IMR-90 (cell line): ENCODE data around the gene PEAK1. TPM values are rescaled to one million over a fixed set of nuclear protein-coding genes. Genes with fewer than 3 reads are reported as not detected.

Experiments used
- ATAC-seq: fragments of 200-7000 bp; cut with Tn5 transposase; 2 replicates; pipeline ENCODE4 v1.9.1; 2020; ENCODE audit warnings: low read depth, mild to moderate bottlenecking, moderate library complexity
- BruUV-seq: library from RNA; stranded (reverse); fragments of 400-500 nt; replicated peaks from 2 replicates; lab custom pipeline; 2021; lab: Mats Ljungman, UMichigan
- CTCF ChIA-PET: fragments of 300-600 bp; formaldehyde crosslinking; extraction: SDS; loops from one replicate; lab custom pipeline; 2021; ENCODE audit warnings: antibody characterized with exemption; lab: Yijun Ruan, JAX
- POLR2A ChIA-PET: fragments of 300-600 bp; sonication (Branson Sonifier 250); formaldehyde crosslinking; loops from one replicate; lab custom pipeline; 2022; ENCODE audit warnings: antibody characterized with exemption; ENCODE audit not compliant: unreplicated experiment; lab: Charles Lee
- DNase-seq: peaks from one replicate; pipeline ENCODE4 v3.0.0; 2013
- H2AFZ ChIP-seq: replicated peaks from 2 replicates; pipeline ENCODE3; 2013; ENCODE audit warnings: low read length, mild to moderate bottlenecking; ENCODE audit not compliant: poor library complexity
- H2AK5ac ChIP-seq: 2 replicates; pipeline ENCODE4 v1.6.1; 2013; ENCODE audit warnings: low read depth, low read length, inconsistent platforms
- H2AK9ac ChIP-seq: replicated peaks from 2 replicates; pipeline ENCODE3; 2013; ENCODE audit warnings: mild to moderate bottlenecking, low read depth, low read length, moderate library complexity; ENCODE audit not compliant: poor library complexity
- H2BK120ac ChIP-seq: 2 replicates; pipeline ENCODE4 v1.6.1; 2013; ENCODE audit warnings: low read depth, low read length, inconsistent platforms
- H2BK15ac ChIP-seq: 3 replicates; pipeline ENCODE4 v1.6.1; 2013; ENCODE audit warnings: low read depth, low read length, inconsistent platforms
- H2BK20ac ChIP-seq: 2 replicates; pipeline ENCODE4 v1.6.1; 2013; ENCODE audit warnings: low read depth, mild to moderate bottlenecking, inconsistent platforms, low read length, moderate library complexity
- H2BK5ac ChIP-seq: 2 replicates; pipeline ENCODE4 v1.6.1; 2013; ENCODE audit warnings: mild to moderate bottlenecking, low read depth, low read length, inconsistent platforms; ENCODE audit not compliant: poor library complexity, severe bottlenecking
- H3K14ac ChIP-seq: replicated peaks from 2 replicates; pipeline ENCODE4 v1.6.1; 2013; ENCODE audit warnings: low read depth, low read length, inconsistent platforms
- H3K18ac ChIP-seq: 2 replicates; pipeline ENCODE4 v1.6.1; 2013; ENCODE audit warnings: low read depth, low read length, control low read depth
- H3K23ac ChIP-seq: 2 replicates; pipeline ENCODE4 v1.6.1; 2013; ENCODE audit warnings: low read depth, low read length, inconsistent platforms
- H3K27ac ChIP-seq: 2 replicates; pipeline ENCODE4 v1.5.1; 2013; ENCODE audit warnings: mild to moderate bottlenecking, control low read depth, low read length; ENCODE audit not compliant: insufficient read depth
- H3K27me3 ChIP-seq: 2 replicates; pipeline ENCODE4 v1.6.1; 2013; ENCODE audit warnings: low read length; ENCODE audit not compliant: control insufficient read depth, insufficient read depth
- H3K36me3 ChIP-seq: 2 replicates; pipeline ENCODE4 v1.6.1; 2013; ENCODE audit warnings: low read length, mixed read lengths; ENCODE audit not compliant: control insufficient read depth, insufficient read depth
- H3K4ac ChIP-seq: 2 replicates; pipeline ENCODE4 v1.6.1; 2013; ENCODE audit warnings: low read depth, low read length, inconsistent platforms
- H3K4me1 ChIP-seq: 2 replicates; pipeline ENCODE4 v1.6.1; 2013; ENCODE audit warnings: low read length, mixed read lengths; ENCODE audit not compliant: control insufficient read depth, insufficient read depth
- H3K4me2 ChIP-seq: 2 replicates; pipeline ENCODE4 v1.6.1; 2013; ENCODE audit warnings: low read depth, mild to moderate bottlenecking, control low read depth, low read length, moderate library complexity
- H3K4me3 ChIP-seq: 2 replicates; pipeline ENCODE4 v1.5.1; 2013; ENCODE audit warnings: low read depth, mild to moderate bottlenecking, control low read depth, low read length, moderate library complexity; ENCODE audit not compliant: insufficient read depth
- H3K56ac ChIP-seq: 2 replicates; pipeline ENCODE4 v1.6.1; 2013; ENCODE audit warnings: low read length, inconsistent platforms; ENCODE audit not compliant: insufficient read depth; ENCODE audit errors: extremely low read depth
- H3K79me1 ChIP-seq, 2 experiments: 2 replicates each; pipeline ENCODE4 v1.6.1; 2013; ENCODE audit warnings: low read length in 2 of 2, inconsistent platforms in 1 of 2, low read depth in 1 of 2
- H3K9ac ChIP-seq: 2 replicates; pipeline ENCODE4 v1.6.1; 2013; ENCODE audit warnings: low read depth, low read length, control low read depth
- H3K9me1 ChIP-seq: 2 replicates; pipeline ENCODE4 v1.6.1; 2013; ENCODE audit warnings: low read length, inconsistent platforms; ENCODE audit not compliant: insufficient read depth
- H3K9me3 ChIP-seq: 2 replicates; pipeline ENCODE4 v1.6.1; 2013; ENCODE audit warnings: low read length; ENCODE audit not compliant: control insufficient read depth, insufficient read depth
- H4K20me1 ChIP-seq: 2 replicates; pipeline ENCODE4 v1.6.1; 2013; ENCODE audit warnings: low read length, inconsistent platforms; ENCODE audit not compliant: insufficient read depth
- H4K5ac ChIP-seq: 2 replicates; pipeline ENCODE4 v1.6.1; 2013; ENCODE audit warnings: mild to moderate bottlenecking, low read depth, low read length, control low read depth
- H4K8ac ChIP-seq, 2 experiments: 2 replicates each; pipeline ENCODE4 v1.6.1; 2013; ENCODE audit warnings: low read depth in 2 of 2, low read length in 2 of 2, control low read depth in 1 of 2, inconsistent platforms in 1 of 2
- H4K91ac ChIP-seq: 2 replicates; pipeline ENCODE4 v1.6.1; 2013; ENCODE audit warnings: low read depth, low read length, inconsistent platforms; ENCODE audit not compliant: insufficient read depth
- BHLHE40 ChIP-seq: fragments of 150-350 bp; IDR thresholded peaks from 2 replicates; pipeline ENCODE4 v1.6.1; 2016; ENCODE audit warnings: mild to moderate bottlenecking, low read depth, low read length
- CEBPB ChIP-seq: IDR thresholded peaks from 2 replicates; pipeline ENCODE4 v1.6.1; 2012; ENCODE audit warnings: low read depth, low read length, improper control_type of control experiment
- CHD1 ChIP-seq: IDR thresholded peaks from 2 replicates; pipeline ENCODE4 v1.6.1; 2012; ENCODE audit warnings: low read depth, low read length, improper control_type of control experiment
- CTCF ChIP-seq: conservative IDR thresholded peaks from 2 replicates; pipeline ENCODE4 v1.5.1; 2012; ENCODE audit warnings: mild to moderate bottlenecking, low read depth, low read length, improper control_type of control experiment
- ELK1 ChIP-seq: fragments of 150-350 bp; IDR thresholded peaks from 2 replicates; pipeline ENCODE4 v1.6.1; 2016; ENCODE audit warnings: low read depth, mild to moderate bottlenecking, low read length, moderate library complexity, borderline replicate concordance
- FOS ChIP-seq: fragments of 150-350 bp; IDR thresholded peaks from 2 replicates; pipeline ENCODE4 v1.6.1; 2016; ENCODE audit warnings: low read depth, low read length
- MAFK ChIP-seq: IDR thresholded peaks from 2 replicates; pipeline ENCODE4 v1.6.1; 2012; ENCODE audit warnings: low read depth, low read length, improper control_type of control experiment
- MAZ ChIP-seq: IDR thresholded peaks from 2 replicates; pipeline ENCODE4 v1.6.1; 2012; ENCODE audit warnings: low read depth, mild to moderate bottlenecking, low read length, improper control_type of control experiment, moderate library complexity, borderline replicate concordance
- MXI1 ChIP-seq: IDR thresholded peaks from 2 replicates; pipeline ENCODE4 v1.6.1; 2012; ENCODE audit warnings: low read depth, mild to moderate bottlenecking, low read length, moderate library complexity, borderline replicate concordance
- NFE2L2 ChIP-seq: fragments of 150-350 bp; IDR thresholded peaks from 2 replicates; pipeline ENCODE4 v1.6.1; 2016; ENCODE audit warnings: low read depth, mild to moderate bottlenecking, low read length
- POLR2A ChIP-seq: IDR thresholded peaks from 2 replicates; pipeline ENCODE4 v1.6.1; 2012; ENCODE audit warnings: mild to moderate bottlenecking, low read depth, low read length
- RAD21 ChIP-seq: IDR thresholded peaks from 2 replicates; pipeline ENCODE4 v1.6.1; 2012; ENCODE audit warnings: low read length, improper control_type of control experiment
- RCOR1 ChIP-seq: IDR thresholded peaks from 2 replicates; pipeline ENCODE4 v1.6.1; 2012; ENCODE audit warnings: mild to moderate bottlenecking, low read length, improper control_type of control experiment; ENCODE audit not compliant: insufficient replicate concordance
- RFX5 ChIP-seq: IDR thresholded peaks from 2 replicates; pipeline ENCODE4 v1.8.0; 2012; ENCODE audit warnings: low read depth, mild to moderate bottlenecking, low read length, moderate library complexity
- SMC3 ChIP-seq: fragments of 150-350 bp; IDR thresholded peaks from 2 replicates; pipeline ENCODE4 v1.6.1; 2016; ENCODE audit warnings: low read depth, mild to moderate bottlenecking, antibody characterized with exemption, low read length, moderate library complexity
- USF2 ChIP-seq: fragments of 150-350 bp; IDR thresholded peaks from 2 replicates; pipeline ENCODE4 v1.6.1; 2017; ENCODE audit warnings: mild to moderate bottlenecking, antibody characterized with exemption, low read length, low read depth
- WGBS, 2 experiments: methylation state at CpG; one replicate each; pipeline versions ENCODE4 v1.1.5 to v1.1.7; 2013; ENCODE audit warnings: missing lambda C conversion rate in 2 of 2; ENCODE audit not compliant: insufficient read length in 1 of 2; ENCODE audit errors: extremely low coverage in 2 of 2; 5-methylcytosine and 5-hydroxymethylcytosine counted together
- dilution Hi-C: fragments of 300-500 bp; cut with HindIII; formaldehyde crosslinking; loops from one replicate; pipeline ENCODE4 v1.14.3; 2018; ENCODE audit warnings: low sequenced_read_pairs; ENCODE audit not compliant: unreplicated experiment
- in situ Hi-C: fragments of 300-500 bp; cut with MboI; formaldehyde crosslinking; loops from 3 replicates; pipeline ENCODE4 v1.14.3; 2019; ENCODE audit warnings: low sequenced_read_pairs, inconsistent platforms, mixed read lengths
- intact Hi-C: fragments of 100-400 bp; cut with micrococcal nuclease; formaldehyde crosslinking; loops from 2 replicates; pipeline ENCODE4 v1.10.0; 2022
- polyA plus RNA-seq, 3 experiments: library from polyadenylated mRNA; depleted of rRNA; stranded (reverse); fragments of >200 nt; gene quantifications; 2 replicates each; pipeline ENCODE4 v1.2.3, GENCODE V29; 2012; ENCODE audit warnings: low replicate concordance in 1 of 3
- total RNA-seq: library from RNA; depleted of rRNA; stranded (reverse); fragments of >200 nt; gene quantifications from 2 replicates; pipeline ENCODE4 v1.2.3, GENCODE V29; 2012

Gene PEAK1
- total and polyA plus RNA-seq, 2 of the 4 experiments (the other 2 are of a cell fraction) = 21.5 to 43.9 TPM

- Histone ChIP-seq H3K9ac (no peak overlapping the region), H3K36me3 (no peaks in the 10 kb centered on the region; the same call in 1 of the 2 replicates), H3K79me1 (peaks cover 11 to 40% of the 10 kb centered on the region in 2 experiments), H2BK120ac (no peak overlapping the region), H2AK5ac (no peak overlapping the region), H3K27me3 (no peaks in the 10 kb centered on the region), H3K4ac (no peak overlapping the region), H3K4me1 (peaks cover 3% of the 10 kb centered on the region), H4K5ac (no peak overlapping the region), H3K56ac (no peak overlapping the region), H2BK15ac (no peak overlapping the region), H2BK20ac (no peak overlapping the region), H3K23ac (no peak overlapping the region), H2AK9ac (no peak overlapping the region), H3K9me3 (no peaks in the 10 kb centered on the region), H2AFZ (no peak overlapping the region), H2BK5ac (no peak overlapping the region), H4K8ac (no peak overlapping the region), H3K4me2 (no peak overlapping the region), H4K91ac (no peak overlapping the region), H3K18ac (no peak overlapping the region), H3K27ac (no peak overlapping the region), H4K20me1 (peaks cover 5% of the 10 kb centered on the region; the same call in 1 of the 2 replicates), H3K9me1 (peaks cover 9% of the 10 kb centered on the region), H3K14ac (no peak overlapping the region), H3K4me3 (no peak overlapping the region)
- no peak for DNase-seq
- dilution Hi-C loops = no loop called here
- CTCF ChIA-PET = no interaction called here
- POLR2A ChIA-PET = no interaction called here
- no TSS peak for BruUV-seq
- no peak for ATAC-seq
- no CpG with 5 or more reads among the region's 2 CpGs for WGBS, 2 experiments
- TF ChIP-seq CHD1 (no peak), MAFK (no peak), POLR2A (no peak), MAZ (no peak), USF2 (no peak), MXI1 (no peak), SMC3 (no peak), RAD21 (no peak), CTCF (no peak), NFE2L2 (no peak), BHLHE40 (no peak), RCOR1 (no peak), FOS (no peak), ELK1 (no peak), RFX5 (no peak), CEBPB (no peak)
- intact Hi-C loops = no loop called here
- in situ Hi-C loops = no loop called here
Observed at GRCh38 chr15:77191230-77191834, 228.6 kb downstream of the PEAK1 start.
